ENCODE data around the gene ZNF396. TPM values are rescaled to one million over a fixed set of nuclear protein-coding genes. Genes with fewer than 3 reads are reported as not detected.

ZNF396 gene
- 1.1 TPM for polyA plus RNA-seq (2013, experiment 1 of 2)
- polyA plus RNA-seq (2013, experiment 2 of 2): 1.3 TPM

DNA sequence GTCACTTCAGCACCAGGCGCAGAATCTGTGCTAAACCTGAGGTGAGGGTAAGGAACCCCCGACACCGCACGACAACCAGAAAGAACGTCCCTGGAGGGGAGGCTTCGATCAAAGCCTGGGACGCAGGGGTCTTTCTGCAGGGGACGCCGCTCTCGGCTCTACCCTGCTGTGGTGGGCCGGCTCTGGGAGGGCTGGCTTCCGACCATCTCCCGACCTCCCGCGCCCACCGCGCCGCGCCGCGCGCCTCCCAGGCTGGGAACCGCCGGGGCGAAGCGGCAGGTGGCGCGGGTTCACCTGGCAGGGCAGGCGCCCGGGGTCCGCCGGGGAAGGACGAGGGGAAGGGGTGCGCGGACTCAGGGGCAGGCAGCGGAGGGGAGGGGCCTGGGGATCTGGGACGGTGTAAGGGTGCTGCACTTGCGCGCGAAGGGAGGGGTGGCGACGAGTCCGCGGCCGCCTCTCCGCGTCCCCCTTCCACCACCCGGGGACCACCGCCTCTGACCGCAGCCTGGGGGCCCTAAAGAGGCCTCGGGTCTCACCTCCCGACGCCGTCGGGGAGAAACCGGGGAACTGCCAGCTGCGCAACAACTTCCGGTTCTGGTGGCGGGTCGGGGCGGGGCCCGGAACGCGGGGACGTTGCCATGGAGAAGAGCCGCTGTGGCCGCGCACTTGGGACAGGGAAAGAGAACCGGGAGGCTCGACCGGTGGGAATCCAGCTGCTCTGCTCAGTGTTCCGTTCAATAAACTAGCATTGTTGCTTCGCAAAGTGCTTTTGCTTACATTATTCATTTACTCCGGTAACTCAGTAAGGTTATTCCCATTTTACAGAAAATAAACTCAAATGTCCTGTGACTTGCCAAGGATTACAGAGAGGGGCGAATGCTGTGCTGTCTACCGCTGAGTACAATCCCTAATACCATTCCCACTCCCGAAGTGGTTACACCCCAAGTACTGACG lies at the start of gene ZNF396:
TSS of gene ZNF396 (minus strand) at position 596 of the 954 bp plus-strand sequence. CDS start 3,045 bp downstream, outside the sequence.
- WGBS: 3% methylated on average over 78 of the region's 78 CpGs
- Histone ChIP-seq H3K9ac (ENCODE audit: low read depth, low read length) (peak within 1 kb of the TSS; percentile 61; the same call in 1 of the 2 replicates), H3K27ac (ENCODE audit: low read depth, low read length) (no peak within 1 kb of the TSS)

DNA sequence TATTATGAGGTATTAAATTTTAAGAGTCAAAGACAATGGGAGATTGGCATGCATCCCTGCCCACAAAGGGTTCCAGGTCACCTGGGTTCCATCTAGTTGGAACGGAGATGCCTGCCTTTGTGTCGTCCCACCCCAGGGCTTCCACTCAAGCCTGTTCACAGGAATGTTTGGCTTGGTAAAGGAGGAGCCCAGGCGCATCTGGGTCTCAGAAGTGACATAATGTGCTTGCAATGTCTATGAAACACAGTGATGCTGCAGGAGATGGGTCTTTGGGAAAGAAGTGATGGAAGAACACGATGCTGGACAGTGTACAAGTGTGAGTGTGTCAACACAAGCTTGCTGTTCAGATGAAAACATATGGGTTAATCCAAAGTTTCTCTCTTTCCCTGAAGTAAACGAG lies 49.6 kb upstream of the ZNF396 start:
- Histone ChIP-seq H3K4me3 (ENCODE audit: low read length) (no peak overlapping the region), H3K27me3 (ENCODE audit: insufficient read depth, low read length) (no peaks in the 10 kb centered on the region), H3K36me3 (ENCODE audit: insufficient read depth, low read length) (no peaks in the 10 kb centered on the region), H3K9me3 (ENCODE audit: insufficient read depth, low read depth, low read length) (no peaks in the 10 kb centered on the region), H3K4me1 (ENCODE audit: insufficient read depth, low read length) (peaks cover 5% of the 10 kb centered on the region; the same call in 1 of the 2 replicates), H3K27ac (ENCODE audit: low read depth, low read length) (no peak overlapping the region), H3K9ac (ENCODE audit: low read depth, low read length) (no peak overlapping the region)
- WGBS: 89% methylated on average over 5 of the region's 5 CpGs

More for the DNA sequence above, at the start of gene ZNF396:
- peak within 1 kb of the TSS; percentile 64 for H3K4me3 ChIP-seq (ENCODE audit: low read length)
- H3K4me1 ChIP-seq (ENCODE audit: insufficient read depth, low read length): 0 out of 2 replicates have a peak, but pooled peaks cover 4% of the 10 kb centered on the region
- H3K27me3 ChIP-seq (ENCODE audit: insufficient read depth, low read length): peaks cover 8% of the 10 kb centered on the region; the same call in 1 of the 2 replicates
- H3K9me3 ChIP-seq (ENCODE audit: insufficient read depth, low read depth, low read length): 0 out of 2 replicates have a peak, but pooled peaks cover 3% of the 10 kb centered on the region
- H3K36me3 ChIP-seq (ENCODE audit: insufficient read depth, low read length): no peaks in the 10 kb centered on the region

DNA sequence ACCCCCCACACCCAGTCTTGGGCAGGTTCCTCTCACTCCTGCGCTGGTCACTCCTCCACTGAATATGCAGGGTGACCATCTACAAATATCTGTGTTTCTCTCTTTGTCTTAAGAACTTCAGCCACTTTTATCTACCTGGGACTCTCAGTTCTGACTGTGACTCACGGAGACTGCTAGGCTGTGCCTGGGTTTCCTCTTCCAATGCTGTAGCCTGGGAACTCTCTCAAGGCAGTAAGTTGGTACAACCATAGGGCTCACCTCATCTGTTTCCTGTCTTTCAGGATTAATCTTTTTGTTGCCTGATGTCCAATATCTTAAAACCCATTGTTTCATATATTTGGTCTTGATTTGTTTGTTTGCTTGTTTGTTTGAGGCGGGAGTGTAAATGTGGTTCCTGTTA lies 47.2 kb upstream of the ZNF396 start:
- Histone ChIP-seq H3K4me1 (ENCODE audit: insufficient read depth, low read length) (peaks cover 5% of the 10 kb centered on the region; the same call in 1 of the 2 replicates), H3K9me3 (ENCODE audit: insufficient read depth, low read depth, low read length) (0 out of 2 replicates have a peak, but pooled peaks cover 2% of the 10 kb centered on the region), H3K27me3 (ENCODE audit: insufficient read depth, low read length) (no peaks in the 10 kb centered on the region), H3K4me3 (ENCODE audit: low read length) (no peak overlapping the region), H3K9ac (ENCODE audit: low read depth, low read length) (no peak overlapping the region), H3K27ac (ENCODE audit: low read depth, low read length) (no peak overlapping the region), H3K36me3 (ENCODE audit: insufficient read depth, low read length) (no peaks in the 10 kb centered on the region)
- WGBS: 78% methylated on average over 2 of the region's 3 CpGs

DNA sequence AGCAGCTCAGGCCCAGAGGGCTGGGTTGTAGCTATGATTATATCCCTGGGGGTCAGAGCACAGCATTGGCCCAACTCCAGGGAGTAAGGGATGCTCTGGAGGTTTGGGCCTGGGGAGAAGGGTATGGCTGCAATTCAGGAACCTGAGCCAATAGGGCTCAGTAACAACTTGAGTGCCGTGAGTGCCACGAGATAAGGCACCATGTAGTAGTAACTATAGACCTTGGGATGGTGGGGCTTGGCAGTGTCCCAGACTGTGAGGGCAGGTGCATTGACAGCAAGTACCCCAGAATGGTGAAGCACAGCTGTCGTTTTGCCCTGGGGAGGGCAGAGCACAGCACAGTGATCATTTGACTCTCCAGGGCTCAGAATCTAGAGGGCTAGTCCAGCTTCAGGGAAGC lies 45.1 kb upstream of the ZNF396 start:
- no peak overlapping the region for H3K9ac ChIP-seq (ENCODE audit: low read depth, low read length)
- no peaks in the 10 kb centered on the region for H3K36me3 ChIP-seq (ENCODE audit: insufficient read depth, low read length)
- peaks cover 11% of the 10 kb centered on the region; the same call in 1 of the 2 replicates for H3K9me3 ChIP-seq (ENCODE audit: insufficient read depth, low read depth, low read length)
- 89% methylated on average over 3 of the region's 3 CpGs for WGBS
- no peak overlapping the region for H3K27ac ChIP-seq (ENCODE audit: low read depth, low read length)
- no peaks in the 10 kb centered on the region for H3K27me3 ChIP-seq (ENCODE audit: insufficient read depth, low read length)
- H3K4me3 ChIP-seq (ENCODE audit: low read length): no peak overlapping the region
- peaks cover 5% of the 10 kb centered on the region; the same call in 1 of the 2 replicates for H3K4me1 ChIP-seq (ENCODE audit: insufficient read depth, low read length)

DNA sequence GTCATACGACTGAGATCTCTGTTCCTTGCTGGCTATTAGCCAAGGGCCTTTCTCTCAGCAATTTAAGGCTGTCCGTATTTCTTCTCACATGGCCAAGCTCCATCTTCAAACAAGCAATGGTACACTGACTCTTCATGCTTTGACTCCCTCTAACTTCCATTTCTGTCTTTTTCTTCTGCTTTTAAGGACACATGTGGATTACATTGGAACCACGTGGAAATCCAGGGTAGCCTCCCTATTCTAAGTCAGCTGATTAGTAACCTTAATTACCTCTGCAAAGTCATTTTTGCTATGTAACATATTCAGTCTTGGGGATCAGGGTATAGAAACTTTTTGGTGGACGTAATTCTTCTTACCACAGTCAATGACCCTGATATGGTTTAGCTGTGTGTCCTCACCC lies 41.5 kb upstream of the ZNF396 start:
- H3K4me1 ChIP-seq (ENCODE audit: insufficient read depth, low read length): no peaks in the 10 kb centered on the region
- H3K27ac ChIP-seq (ENCODE audit: low read depth, low read length): no peak overlapping the region
- whole genome bisulfite sequencing: 92% methylated on average over 4 of the region's 4 CpGs
- no peaks in the 10 kb centered on the region for H3K36me3 ChIP-seq (ENCODE audit: insufficient read depth, low read length)
- H3K4me3 ChIP-seq (ENCODE audit: low read length): no peak overlapping the region
- H3K9me3 ChIP-seq (ENCODE audit: insufficient read depth, low read depth, low read length): peaks cover 14% of the 10 kb centered on the region; the same call in 1 of the 2 replicates
- H3K27me3 ChIP-seq (ENCODE audit: insufficient read depth, low read length): no peaks in the 10 kb centered on the region
- H3K9ac ChIP-seq (ENCODE audit: low read depth, low read length): no peak overlapping the region

DNA sequence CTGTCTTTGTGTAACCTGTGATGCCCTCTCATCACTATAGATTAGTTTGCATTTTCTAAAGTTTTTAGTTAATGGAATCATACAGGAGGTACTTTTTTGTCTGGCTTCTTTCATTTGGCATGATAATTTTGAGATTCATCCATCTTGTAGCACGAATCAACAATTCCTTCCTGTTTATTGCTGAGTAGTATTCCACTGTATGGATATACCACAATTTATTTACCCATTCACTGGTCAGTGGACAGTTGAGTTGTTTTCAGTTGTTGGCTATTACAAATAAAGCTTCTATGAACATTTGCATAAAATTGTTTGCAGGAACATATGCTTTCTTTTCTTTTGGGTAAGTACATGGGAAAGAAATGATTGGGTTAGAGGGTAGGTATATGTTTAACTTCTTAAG lies 40.1 kb upstream of the ZNF396 start:
- no peaks in the 10 kb centered on the region for H3K4me1 ChIP-seq (ENCODE audit: insufficient read depth, low read length)
- WGBS: no CpG with 5 or more reads among the region's 1 CpG
- no peak overlapping the region for H3K4me3 ChIP-seq (ENCODE audit: low read length)
- no peaks in the 10 kb centered on the region for H3K36me3 ChIP-seq (ENCODE audit: insufficient read depth, low read length)
- peaks cover 14% of the 10 kb centered on the region; the same call in 1 of the 2 replicates for H3K9me3 ChIP-seq (ENCODE audit: insufficient read depth, low read depth, low read length)
- H3K27me3 ChIP-seq (ENCODE audit: insufficient read depth, low read length): no peaks in the 10 kb centered on the region
- no peak overlapping the region for H3K9ac ChIP-seq (ENCODE audit: low read depth, low read length)
- no peak overlapping the region for H3K27ac ChIP-seq (ENCODE audit: low read depth, low read length)

DNA sequence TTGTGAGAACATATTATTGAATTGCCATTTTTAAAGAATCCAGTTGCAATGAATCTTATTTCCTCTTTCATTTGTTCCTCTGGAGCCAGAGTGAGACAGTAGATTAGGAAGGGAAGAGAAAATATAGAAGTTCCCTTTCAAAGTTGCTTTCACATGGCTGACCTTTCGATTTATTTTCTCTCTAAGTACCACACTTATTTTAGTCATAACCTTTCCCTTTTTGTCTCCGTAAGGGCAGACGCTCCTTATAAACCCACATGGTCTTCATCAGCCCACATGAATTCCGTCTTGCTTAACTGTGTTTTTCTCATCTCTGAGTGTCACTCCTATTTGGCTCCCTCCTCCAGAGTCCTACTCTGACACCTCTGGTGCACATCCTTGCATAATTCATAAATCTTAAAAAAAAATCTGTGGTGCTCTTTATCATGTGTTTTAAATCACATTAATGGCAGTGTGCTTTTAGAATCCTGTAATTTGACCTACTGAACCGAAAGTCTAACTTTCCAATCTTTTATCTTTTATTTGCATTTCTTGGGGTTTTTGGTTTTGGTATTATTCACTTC lies 38.5 kb upstream of the ZNF396 start:
- WGBS: 95% methylated on average over 4 of the region's 5 CpGs
- no peaks in the 10 kb centered on the region for H3K36me3 ChIP-seq (ENCODE audit: insufficient read depth, low read length)
- no peak overlapping the region for H3K27ac ChIP-seq (ENCODE audit: low read depth, low read length)
- H3K9ac ChIP-seq (ENCODE audit: low read depth, low read length): no peak overlapping the region
- peaks cover 14% of the 10 kb centered on the region; the same call in 1 of the 2 replicates for H3K9me3 ChIP-seq (ENCODE audit: insufficient read depth, low read depth, low read length)
- no peak overlapping the region for H3K4me3 ChIP-seq (ENCODE audit: low read length)
- no peaks in the 10 kb centered on the region for H3K4me1 ChIP-seq (ENCODE audit: insufficient read depth, low read length)
- H3K27me3 ChIP-seq (ENCODE audit: insufficient read depth, low read length): no peaks in the 10 kb centered on the region

DNA sequence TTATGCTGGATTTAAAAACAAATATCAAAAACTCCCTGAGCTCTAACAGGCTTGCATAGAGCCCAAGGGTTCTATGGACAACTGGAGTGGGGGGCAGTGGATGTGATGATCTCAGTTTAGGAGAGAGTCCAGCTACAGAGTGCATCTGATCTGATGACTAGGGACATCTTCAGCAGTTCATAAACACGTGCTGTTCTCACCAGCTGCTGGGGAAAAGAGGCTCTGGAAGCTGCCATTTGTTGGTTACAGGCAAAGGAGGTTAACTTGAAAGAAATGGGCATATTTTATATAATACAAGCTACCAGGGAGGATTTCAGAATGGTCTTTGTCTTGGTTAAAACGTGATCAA lies 36.0 kb upstream of the ZNF396 start:
- Histone ChIP-seq H3K9me3 (ENCODE audit: insufficient read depth, low read depth, low read length) (peaks cover 9% of the 10 kb centered on the region; the same call in 1 of the 2 replicates), H3K27ac (ENCODE audit: low read depth, low read length) (no peak overlapping the region), H3K36me3 (ENCODE audit: insufficient read depth, low read length) (no peaks in the 10 kb centered on the region), H3K27me3 (ENCODE audit: insufficient read depth, low read length) (no peaks in the 10 kb centered on the region), H3K4me1 (ENCODE audit: insufficient read depth, low read length) (no peaks in the 10 kb centered on the region), H3K4me3 (ENCODE audit: low read length) (no peak overlapping the region), H3K9ac (ENCODE audit: low read depth, low read length) (no peak overlapping the region)
- WGBS: 77% methylated on average over 1 of the region's 2 CpGs

DNA sequence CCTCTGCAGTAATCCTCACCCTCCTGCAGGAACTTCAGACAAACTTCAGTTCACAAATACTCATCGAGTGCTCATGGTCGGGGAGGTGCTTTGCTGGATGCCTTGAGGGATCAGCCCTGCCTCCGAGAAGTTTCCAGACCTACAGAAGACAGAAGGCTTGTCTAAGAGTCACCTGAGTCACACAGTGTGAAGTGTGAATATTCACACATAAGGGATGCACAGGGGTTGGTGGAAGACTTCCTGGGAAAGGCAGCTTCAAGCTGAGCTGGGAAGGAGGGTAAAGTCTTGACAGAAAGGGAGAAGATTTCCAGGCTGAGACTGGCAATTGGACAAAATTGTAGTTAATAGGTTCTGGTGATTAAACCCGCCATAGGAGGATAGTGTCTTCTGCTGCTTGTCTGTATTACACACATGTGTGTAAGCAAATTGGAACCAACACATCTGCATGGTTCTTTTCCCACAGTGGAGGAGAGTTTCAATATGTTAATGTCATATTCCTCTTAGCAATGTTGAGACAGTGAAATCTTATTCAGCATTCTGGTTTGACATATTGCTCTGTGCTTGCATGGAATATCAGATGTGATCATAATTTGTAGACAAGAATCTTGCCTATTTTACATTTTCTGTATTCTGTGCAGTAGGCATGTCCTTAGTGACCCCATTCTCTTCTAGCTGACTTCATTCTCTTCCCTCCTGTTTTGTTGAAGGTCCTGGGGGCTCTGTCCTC lies 34.7 kb upstream of the ZNF396 start:
- H3K4me1 ChIP-seq (ENCODE audit: insufficient read depth, low read length): no peaks in the 10 kb centered on the region
- no peaks in the 10 kb centered on the region for H3K36me3 ChIP-seq (ENCODE audit: insufficient read depth, low read length)
- H3K4me3 ChIP-seq (ENCODE audit: low read length): no peak overlapping the region
- H3K27me3 ChIP-seq (ENCODE audit: insufficient read depth, low read length): no peaks in the 10 kb centered on the region
- H3K27ac ChIP-seq (ENCODE audit: low read depth, low read length): no peak overlapping the region
- 89% methylated on average over 4 of the region's 4 CpGs for WGBS
- H3K9me3 ChIP-seq (ENCODE audit: insufficient read depth, low read depth, low read length): no peaks in the 10 kb centered on the region
- no peak overlapping the region for H3K9ac ChIP-seq (ENCODE audit: low read depth, low read length)

DNA sequence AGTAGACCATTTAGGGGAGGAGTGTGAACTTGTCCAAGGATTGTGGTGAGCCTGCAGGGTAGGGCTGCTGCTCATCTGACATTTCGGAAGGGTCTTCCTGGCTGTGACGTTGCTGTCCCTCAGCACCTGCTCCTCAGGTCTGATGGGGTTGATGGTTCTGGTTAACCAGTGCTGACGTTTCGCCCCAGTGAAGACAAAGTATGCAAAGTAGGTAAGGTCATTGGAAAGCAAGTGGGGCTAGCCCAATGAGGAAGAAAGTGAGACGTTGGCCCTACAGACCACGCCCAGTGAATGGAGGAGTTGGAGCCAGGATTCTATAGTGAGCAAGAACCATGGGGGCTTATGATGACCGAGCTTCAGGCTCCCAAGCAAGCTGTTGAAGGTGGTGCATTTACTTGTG lies 33.4 kb upstream of the ZNF396 start:
- 92% methylated on average over 7 of the region's 7 CpGs for WGBS
- H3K36me3 ChIP-seq (ENCODE audit: insufficient read depth, low read length): no peaks in the 10 kb centered on the region
- no peak overlapping the region for H3K4me3 ChIP-seq (ENCODE audit: low read length)
- no peaks in the 10 kb centered on the region for H3K27me3 ChIP-seq (ENCODE audit: insufficient read depth, low read length)
- H3K9ac ChIP-seq (ENCODE audit: low read depth, low read length): no peak overlapping the region
- no peaks in the 10 kb centered on the region for H3K9me3 ChIP-seq (ENCODE audit: insufficient read depth, low read depth, low read length)
- no peak overlapping the region for H3K27ac ChIP-seq (ENCODE audit: low read depth, low read length)
- H3K4me1 ChIP-seq (ENCODE audit: insufficient read depth, low read length): no peaks in the 10 kb centered on the region

DNA sequence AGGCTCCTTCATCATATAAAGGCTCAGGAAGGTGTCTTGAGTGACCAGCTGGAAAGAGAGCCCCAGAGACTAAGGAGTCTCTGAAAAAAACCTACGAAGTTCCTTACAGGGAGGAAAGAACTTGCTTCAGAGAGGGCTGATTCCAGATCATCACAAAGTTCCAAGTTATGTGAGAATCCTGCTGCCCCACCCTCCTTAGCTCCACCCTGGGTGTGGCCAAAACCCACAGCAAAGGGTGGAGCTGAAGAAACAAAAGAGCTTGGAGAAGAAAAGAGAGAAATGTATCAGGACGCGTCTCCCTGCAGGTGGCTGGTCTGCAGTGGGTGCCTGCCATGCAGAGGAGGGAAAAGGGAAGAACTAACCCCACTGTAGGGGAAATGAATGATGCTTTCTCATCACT lies 32.8 kb upstream of the ZNF396 start:
- H3K9ac ChIP-seq (ENCODE audit: low read depth, low read length): no peak overlapping the region
- H3K4me3 ChIP-seq (ENCODE audit: low read length): no peak overlapping the region
- no peaks in the 10 kb centered on the region for H3K4me1 ChIP-seq (ENCODE audit: insufficient read depth, low read length)
- H3K27me3 ChIP-seq (ENCODE audit: insufficient read depth, low read length): no peaks in the 10 kb centered on the region
- no peaks in the 10 kb centered on the region for H3K9me3 ChIP-seq (ENCODE audit: insufficient read depth, low read depth, low read length)
- H3K36me3 ChIP-seq (ENCODE audit: insufficient read depth, low read length): no peaks in the 10 kb centered on the region
- 93% methylated on average over 3 of the region's 3 CpGs for WGBS
- no peak overlapping the region for H3K27ac ChIP-seq (ENCODE audit: low read depth, low read length)

Measured in HUES64 (cell line).